Nucleus accumbens (tissue), 56 donors: ENCODE measurements around the gene RBMS3.

Experiments
- DNase-seq, 56 donors: peaks; one replicate each; lab custom pipeline; 2025; lab: John Stamatoyannopoulos, UW

Gene RBMS3

GRCh38 chr3:29274667-29275066, 6.2 kb upstream of the RBMS3 start:
- no peak for DNase-seq

- DNase-seq, result no peak
These were observed 5.6 kb upstream of the RBMS3 start for GRCh38 chr3:29275309-29275708.

GRCh38 chr3:29277249-29277648, 3.6 kb upstream of the RBMS3 start:
- DNase-seq, result no peak

GRCh38 chr3:29279286-29279685, 1.6 kb upstream of the RBMS3 start:
- DNase-seq, result no peak

- peak in 17 of 56 donors; percentile 0 to 28 (median 7) for DNase-seq
These were observed 1.1 kb upstream of the RBMS3 start for GRCh38 chr3:29279806-29280205.

GRCh38 chr3:29281094-29281343, 148 bp downstream of the RBMS3 start:
- no peak for DNase-seq

GRCh38 chr3:29281344-29282241, 722 bp downstream of the RBMS3 start:
- no peak for DNase-seq

- DNase-seq, result no peak
These were observed 1.8 kb downstream of the RBMS3 start for GRCh38 chr3:29282427-29283230.

GRCh38 chr3:29283231-29284119, 2.6 kb downstream of the RBMS3 start:
- no peak for DNase-seq

- no peak for DNase-seq
These were observed 3.6 kb downstream of the RBMS3 start for GRCh38 chr3:29284497-29284896.

- DNase-seq, result no peak
These were observed 4.7 kb downstream of the RBMS3 start for GRCh38 chr3:29285471-29286071.

GRCh38 chr3:29286478-29287240, 5.8 kb downstream of the RBMS3 start:
- DNase-seq, result no peak

GRCh38 chr3:29290596-29290995, 9.7 kb downstream of the RBMS3 start:
- no peak for DNase-seq

GRCh38 chr3:29291260-29291981, 10.6 kb downstream of the RBMS3 start:
- no peak for DNase-seq

GRCh38 chr3:29291982-29292363, 11.1 kb downstream of the RBMS3 start:
- DNase-seq, result no peak

GRCh38 chr3:29293421-29293820, 12.6 kb downstream of the RBMS3 start:
- DNase-seq, result no peak

- DNase-seq, result no peak
These were observed 17.1 kb downstream of the RBMS3 start for GRCh38 chr3:29297998-29298397.

GRCh38 chr3:29301332-29302019, 20.6 kb downstream of the RBMS3 start:
- DNase-seq, result no peak

- DNase-seq, result no peak
These were observed 21.7 kb downstream of the RBMS3 start for GRCh38 chr3:29302619-29303018.
